GM19324 (cell line): ENCODE results near the gene PDCD1.

Experiments used
- ATAC-seq: cut with Tn5 transposase; IDR thresholded peaks from one replicate; pipeline ENCODE4 v1.9.1; 2021; ENCODE audit warnings: mild to moderate bottlenecking, moderate library complexity; ENCODE audit not compliant: unreplicated experiment, low FRiP score

PDCD1 gene

GRCh38 chr2:241854342-241855244 lies 4.1 kb downstream of the PDCD1 start:
- no peak for ATAC-seq

- no peak for ATAC-seq
Measured at GRCh38 chr2:241853651-241854341, 4.9 kb downstream of the PDCD1 start.

GRCh38 chr2:241852981-241853631 lies 5.6 kb downstream of the PDCD1 start:
- no peak for ATAC-seq

GRCh38 chr2:241852116-241852980 lies 6.3 kb downstream of the PDCD1 start:
- ATAC-seq = no peak

- ATAC-seq = no peak
Measured at GRCh38 chr2:241851325-241852115, 7.2 kb downstream of the PDCD1 start.

GRCh38 chr2:241850544-241851324 lies 8.0 kb downstream of the PDCD1 start:
- ATAC-seq = no peak

- ATAC-seq = no peak
Measured at GRCh38 chr2:241849616-241850543, 8.8 kb downstream of the PDCD1 start.

- no peak for ATAC-seq
Measured at GRCh38 chr2:241848761-241849615, 9.7 kb downstream of the PDCD1 start.

GRCh38 chr2:241846406-241846805 lies 12.3 kb downstream of the PDCD1 start:
- ATAC-seq = no peak

GRCh38 chr2:241844831-241845578 lies 13.7 kb downstream of the PDCD1 start:
- no peak for ATAC-seq

- ATAC-seq = peak; percentile 51
Measured at GRCh38 chr2:241844066-241844728, 14.5 kb downstream of the PDCD1 start.

GRCh38 chr2:241843321-241844065 lies 15.2 kb downstream of the PDCD1 start:
- ATAC-seq = no peak

GRCh38 chr2:241842620-241843211 lies 16.0 kb downstream of the PDCD1 start:
- ATAC-seq = no peak

- no peak for ATAC-seq
Measured at GRCh38 chr2:241842067-241842415, 16.7 kb downstream of the PDCD1 start.
